ENCODE measurements around the gene MAPK1. TPM values are rescaled to one million over a fixed set of nuclear protein-coding genes. Genes with fewer than 3 reads are reported as not detected.

The MAPK1 gene
- total and polyA plus RNA-seq, 9 of the 15 experiments (the other 6 are each of a cell fraction or from before 2014, with no cell fraction given) = 46.3 to 575 (median 283) TPM

DNA sequence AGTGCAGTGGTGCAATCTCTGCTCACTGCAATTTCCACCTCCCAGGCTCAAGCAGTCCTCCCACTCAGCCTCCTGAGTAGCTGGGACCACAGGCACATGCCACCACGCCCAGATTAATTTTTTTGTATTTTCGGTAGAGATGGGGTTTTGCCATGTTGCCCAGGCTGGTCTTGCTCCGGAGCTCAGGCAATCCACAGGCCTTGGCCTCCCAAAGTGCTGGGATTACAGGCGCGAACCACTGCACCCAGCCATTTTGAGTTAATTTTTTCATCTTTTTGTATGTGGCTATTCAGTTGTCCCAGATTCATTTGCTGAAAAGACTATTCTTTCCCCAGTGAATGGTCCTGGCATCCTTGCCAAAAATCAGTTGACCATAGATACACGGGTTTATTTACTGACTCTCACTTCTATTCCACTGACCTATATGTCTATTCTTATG, 63.6 kb downstream of the MAPK1 start (continued):
- TF ChIP-seq, protein P1, sequence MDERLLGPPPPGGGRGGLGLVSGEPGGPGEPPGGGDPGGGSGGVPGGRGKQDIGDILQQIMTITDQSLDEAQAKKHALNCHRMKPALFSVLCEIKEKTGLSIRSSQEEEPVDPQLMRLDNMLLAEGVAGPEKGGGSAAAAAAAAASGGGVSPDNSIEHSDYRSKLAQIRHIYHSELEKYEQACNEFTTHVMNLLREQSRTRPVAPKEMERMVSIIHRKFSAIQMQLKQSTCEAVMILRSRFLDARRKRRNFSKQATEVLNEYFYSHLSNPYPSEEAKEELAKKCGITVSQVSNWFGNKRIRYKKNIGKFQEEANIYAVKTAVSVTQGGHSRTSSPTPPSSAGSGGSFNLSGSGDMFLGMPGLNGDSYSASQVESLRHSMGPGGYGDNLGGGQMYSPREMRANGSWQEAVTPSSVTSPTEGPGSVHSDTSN (CRISPR knock-in tag; IDR thresholded peaks at IDR 0.05; ENCODE audit: low read depth) = no peak
- TF ChIP-seq, protein P1 (tag; conservative IDR thresholded peaks at IDR 0.05; ENCODE audit: low read depth) = no peak
- TF ChIP-seq SRF (CRISPR knock-in tag; IDR thresholded peaks at IDR 0.05) (no peak), NR2C2 (CRISPR knock-in tag; IDR thresholded peaks at IDR 0.05) (no peak), NR2C2 (tag; IDR thresholded peaks at IDR 0.05) (no peak), NFRKB (IDR thresholded peaks at IDR 0.05; ENCODE audit: low read depth) (no peak), MXI1 (IDR thresholded peaks at IDR 0.05; ENCODE audit: low read depth, low read length) (no peak)
- TF ChIP-seq, protein P2, sequence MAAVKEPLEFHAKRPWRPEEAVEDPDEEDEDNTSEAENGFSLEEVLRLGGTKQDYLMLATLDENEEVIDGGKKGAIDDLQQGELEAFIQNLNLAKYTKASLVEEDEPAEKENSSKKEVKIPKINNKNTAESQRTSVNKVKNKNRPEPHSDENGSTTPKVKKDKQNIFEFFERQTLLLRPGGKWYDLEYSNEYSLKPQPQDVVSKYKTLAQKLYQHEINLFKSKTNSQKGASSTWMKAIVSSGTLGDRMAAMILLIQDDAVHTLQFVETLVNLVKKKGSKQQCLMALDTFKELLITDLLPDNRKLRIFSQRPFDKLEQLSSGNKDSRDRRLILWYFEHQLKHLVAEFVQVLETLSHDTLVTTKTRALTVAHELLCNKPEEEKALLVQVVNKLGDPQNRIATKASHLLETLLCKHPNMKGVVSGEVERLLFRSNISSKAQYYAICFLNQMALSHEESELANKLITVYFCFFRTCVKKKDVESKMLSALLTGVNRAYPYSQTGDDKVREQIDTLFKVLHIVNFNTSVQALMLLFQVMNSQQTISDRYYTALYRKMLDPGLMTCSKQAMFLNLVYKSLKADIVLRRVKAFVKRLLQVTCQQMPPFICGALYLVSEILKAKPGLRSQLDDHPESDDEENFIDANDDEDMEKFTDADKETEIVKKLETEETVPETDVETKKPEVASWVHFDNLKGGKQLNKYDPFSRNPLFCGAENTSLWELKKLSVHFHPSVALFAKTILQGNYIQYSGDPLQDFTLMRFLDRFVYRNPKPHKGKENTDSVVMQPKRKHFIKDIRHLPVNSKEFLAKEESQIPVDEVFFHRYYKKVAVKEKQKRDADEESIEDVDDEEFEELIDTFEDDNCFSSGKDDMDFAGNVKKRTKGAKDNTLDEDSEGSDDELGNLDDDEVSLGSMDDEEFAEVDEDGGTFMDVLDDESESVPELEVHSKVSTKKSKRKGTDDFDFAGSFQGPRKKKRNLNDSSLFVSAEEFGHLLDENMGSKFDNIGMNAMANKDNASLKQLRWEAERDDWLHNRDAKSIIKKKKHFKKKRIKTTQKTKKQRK (IDR thresholded peaks at IDR 0.05; ENCODE audit: borderline replicate concordance, low read depth, low read length) = no peak
